CD4-positive, alpha-beta T cell treated with Interleukin-4 for 4 hours (primary cell): ENCODE results near the gene CKM.
"Not testable (repeated sequence)": the region's sequence is repeated elsewhere in the genome, so short reads cannot be mapped to it uniquely, and the experiment has no call there.

Experiments used
- DNase-seq: peaks from one replicate; pipeline ENCODE4 v3.0.0-alpha.2; 2020

The CKM gene

DNA sequence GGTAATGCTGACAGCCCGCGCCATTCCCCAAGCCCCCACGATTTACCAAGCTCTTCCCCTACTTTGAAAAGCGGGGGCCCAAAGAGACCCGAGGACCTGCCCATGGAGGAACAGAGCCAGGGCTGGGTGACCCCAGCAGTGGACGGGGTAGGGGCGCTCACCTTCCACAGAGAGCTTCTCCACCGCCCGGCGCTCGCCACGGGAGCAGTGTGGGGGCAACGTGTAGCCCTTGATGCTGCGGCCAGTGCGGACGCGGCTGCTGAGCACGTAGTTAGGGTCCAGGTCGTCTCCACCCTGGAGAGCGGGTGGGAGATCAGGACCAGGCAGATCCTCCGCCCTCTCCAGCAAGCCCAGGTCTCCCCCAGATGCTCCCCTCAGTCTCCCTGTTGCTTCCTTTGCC, 7.4 kb downstream of the CKM start:
- DNase-seq: no peak

DNA sequence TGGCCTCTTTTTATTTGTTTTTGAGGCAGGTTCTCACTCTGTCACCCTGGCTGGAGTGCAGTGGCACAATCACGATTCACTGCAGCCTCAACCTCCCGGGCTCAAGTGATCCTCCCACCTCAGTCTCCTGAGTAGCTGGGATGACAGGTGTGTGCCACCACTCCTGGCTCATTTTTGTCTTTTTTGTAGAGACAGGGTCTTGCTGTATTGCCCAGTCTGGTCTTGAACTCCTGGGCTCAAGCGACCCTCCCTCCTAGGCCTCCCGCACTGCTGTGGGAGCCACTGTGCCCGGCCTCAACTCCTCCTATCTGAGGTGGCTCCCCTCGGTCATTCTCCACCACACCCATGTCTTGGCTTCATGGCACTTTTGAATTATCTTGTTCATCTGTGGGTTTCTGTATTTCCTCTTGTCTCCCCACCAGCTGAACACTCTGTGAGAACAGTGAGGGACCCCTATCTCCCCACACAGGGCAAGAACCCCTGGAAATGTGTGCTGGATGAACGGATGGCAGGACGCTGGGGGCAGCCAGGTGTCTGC, 7.9 kb downstream of the CKM start:
- DNase-seq: no peak

DNA sequence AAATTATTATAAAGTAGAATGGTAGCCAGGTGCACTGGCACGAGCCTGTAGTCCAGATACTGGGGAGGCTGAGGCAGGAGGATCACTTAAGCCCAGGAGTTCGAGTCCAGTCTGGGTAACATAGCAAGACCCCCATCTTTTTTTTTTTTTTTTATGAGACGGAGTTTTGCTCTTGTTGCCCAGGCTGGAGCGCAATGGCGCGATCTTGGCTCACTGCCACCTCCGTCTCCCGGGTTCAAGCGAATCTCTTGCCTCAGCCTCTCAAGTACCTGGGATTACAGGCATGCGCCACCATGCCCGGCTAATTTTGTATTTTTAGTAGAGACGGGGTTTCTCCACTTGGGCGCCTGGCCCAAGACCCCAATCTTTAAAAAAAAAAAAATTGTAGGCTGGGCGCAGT, 10.4 kb downstream of the CKM start:
- not testable (repeated sequence) for DNase-seq

DNA sequence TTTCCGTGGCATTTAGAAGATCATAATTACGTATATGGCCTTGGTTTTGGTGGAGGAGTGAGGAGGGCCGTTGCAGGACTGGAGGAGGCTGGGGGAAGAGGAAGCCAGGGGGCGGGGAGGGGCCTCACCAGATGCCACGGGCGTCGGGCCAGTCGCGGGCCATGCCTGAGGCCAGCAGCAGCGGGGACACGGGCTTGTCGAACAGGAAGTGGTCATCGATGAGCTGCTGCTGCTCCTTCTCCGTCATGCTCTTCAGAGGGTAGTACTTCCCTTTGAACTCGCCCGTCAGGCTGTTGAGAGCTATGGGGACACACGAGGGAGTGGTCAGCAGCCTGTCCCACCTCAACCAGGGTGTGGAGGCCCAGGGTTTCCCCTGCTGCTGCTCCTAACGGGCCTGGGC, 11.1 kb downstream of the CKM start:
- no peak for DNase-seq

DNA sequence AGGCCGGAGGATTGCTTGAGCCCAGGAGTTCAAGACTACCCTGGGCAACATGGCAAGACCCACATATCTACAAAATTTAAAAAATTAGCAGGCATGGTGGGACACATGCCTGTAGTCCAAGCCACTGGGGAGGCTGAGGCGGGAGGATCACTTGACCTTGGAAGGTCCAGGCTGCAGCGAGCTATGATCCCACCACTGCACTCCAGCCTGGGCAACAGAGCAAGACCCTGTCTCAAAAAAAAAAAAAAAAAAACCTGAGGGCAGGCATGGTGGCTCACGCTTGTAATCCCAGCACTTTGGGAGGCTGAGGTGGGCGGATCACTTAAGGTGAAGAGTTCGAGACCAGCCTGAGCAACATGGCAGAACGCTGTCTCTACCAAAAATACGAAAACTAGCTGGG, 13.4 kb downstream of the CKM start:
- not testable (repeated sequence) for DNase-seq

DNA sequence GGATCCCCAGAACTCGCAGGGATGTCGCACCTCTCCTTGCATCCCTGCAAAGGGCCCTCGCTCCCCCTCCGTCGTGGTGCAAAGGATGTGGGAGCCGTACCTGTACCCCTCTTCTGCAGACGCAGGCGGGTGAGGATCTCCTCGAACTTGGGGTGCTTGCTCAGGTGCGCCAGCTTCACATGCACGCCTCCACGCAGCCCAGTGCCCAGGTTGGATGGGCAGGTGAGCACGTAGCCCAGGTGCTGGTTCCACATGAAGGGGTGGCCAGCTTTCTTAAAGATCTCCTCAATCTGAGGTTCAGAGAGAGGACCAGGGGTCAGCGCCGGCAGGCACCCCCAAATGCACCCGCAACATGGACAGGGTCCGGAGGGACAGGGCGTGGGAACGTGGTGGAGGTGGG, 15.3 kb downstream of the CKM start:
- no peak for DNase-seq

DNA sequence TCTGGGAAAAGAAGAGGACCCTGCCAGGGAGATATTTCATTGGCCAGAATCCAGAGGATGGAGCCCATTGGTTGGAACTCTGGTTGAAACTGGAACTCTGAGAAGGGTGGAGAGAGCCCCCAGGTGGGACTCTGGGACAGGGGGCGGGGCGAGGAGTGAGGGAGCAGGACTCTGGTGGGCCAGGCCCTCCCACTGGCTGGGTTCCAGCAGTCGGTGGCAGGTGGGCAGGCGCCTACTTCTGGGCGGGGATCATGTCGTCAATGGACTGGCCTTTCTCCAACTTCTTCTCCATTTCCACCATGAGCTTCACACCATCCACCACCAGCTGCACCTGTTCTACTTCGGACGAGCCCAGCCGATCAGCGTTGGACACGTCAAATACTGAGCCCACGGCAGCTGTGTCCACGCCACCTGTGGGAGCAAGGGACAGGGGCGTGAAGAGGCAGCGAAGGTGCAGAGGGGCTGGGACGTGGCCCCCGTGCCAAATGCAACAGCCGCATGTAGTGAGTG, 16.1 kb downstream of the CKM start:
- no peak for DNase-seq

DNA sequence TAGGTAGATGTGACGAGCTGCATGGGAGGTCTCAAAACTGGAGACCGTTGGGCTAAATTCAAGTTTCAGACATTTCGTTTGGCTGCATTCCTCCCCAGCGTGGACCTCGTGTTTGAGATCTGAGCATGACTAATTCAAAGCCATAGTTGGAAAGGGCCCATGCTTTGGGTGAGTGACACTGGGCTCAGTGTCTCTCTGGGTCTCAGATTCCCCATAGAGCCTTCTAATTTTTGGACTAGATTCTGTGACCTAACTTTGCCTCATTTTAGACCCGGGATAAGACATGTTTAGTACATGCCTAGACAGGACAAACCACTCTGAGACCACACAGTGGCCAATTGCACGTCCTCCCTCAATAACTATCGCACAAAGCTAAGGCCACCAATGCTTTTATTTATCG, 16.6 kb downstream of the CKM start:
- no peak for DNase-seq

DNA sequence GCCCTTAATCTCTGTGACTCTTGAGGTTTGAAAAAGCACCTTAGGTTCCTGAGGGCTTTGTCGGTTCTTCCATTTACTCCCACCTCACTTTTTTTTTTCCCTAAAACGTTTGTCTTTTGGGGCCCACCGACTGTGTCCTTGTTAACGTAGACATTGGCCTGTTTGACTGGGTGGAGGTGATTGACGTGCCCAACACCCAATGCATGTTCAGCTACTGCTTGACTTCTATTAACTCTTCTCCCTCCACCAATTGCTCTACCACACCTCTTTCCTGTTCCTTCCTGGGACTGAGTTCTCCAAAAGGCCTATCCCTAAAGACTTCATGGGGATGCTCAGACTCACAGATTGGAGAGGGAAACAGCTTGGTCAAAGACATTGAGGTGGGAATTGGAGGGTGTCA, 17.3 kb downstream of the CKM start:
- no peak for DNase-seq

DNA sequence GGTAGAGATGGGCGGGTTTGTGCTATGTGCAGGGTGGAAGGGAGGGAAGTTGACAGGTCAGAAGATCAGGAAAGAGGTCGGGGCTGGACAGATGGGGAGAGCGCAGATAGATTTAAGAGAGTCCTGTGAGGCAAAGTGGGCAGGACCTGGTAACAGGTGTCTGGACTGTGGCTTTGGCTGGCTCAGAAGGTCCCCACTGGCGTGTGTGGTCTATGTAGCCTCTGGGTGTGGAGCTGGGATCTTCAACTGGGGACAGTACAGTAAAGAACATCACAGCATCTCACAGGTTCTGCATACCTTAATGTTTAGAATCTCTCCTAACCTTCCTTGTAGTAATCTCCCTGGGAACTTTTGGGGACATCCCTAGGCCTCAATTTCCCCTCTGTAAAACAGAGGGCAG, 17.7 kb downstream of the CKM start:
- no peak for DNase-seq

DNA sequence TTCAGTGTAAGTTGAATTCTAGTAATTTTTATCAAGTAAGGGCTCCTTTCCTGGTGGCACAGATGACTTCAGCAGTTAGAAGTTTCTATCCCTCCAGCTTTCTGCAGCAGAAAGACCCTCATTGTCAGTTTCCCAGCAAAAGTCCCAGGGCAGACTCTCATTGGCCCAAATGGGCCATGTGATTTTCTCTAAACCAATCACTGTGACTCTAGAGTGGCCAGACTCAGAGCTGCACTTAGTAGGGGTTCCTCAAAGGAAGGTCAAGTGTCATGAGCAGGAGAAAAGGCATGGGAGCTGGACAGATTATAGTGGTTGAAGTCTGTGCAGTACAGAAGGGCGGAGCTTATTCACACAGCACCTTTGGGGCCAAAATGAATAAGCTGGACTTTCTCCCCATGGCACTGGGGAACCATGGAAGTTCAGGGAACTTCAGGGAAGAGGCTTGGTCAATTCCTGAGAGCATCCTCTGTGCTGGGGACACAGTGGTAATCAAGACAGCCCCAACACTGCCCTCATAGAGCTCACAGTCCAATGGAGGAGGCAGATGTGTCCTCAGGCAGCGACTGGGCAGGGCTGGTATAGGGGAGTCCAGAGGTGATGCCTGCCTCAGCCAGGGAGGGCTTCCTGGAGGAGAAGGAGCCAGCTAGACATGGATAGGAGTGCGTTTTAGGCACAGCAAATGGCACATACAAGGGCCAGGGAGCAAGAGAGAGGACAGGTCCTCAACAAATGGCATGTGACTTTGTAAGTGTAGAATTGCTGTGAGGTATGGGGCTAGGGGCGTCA, 18.3 kb downstream of the CKM start:
- DNase-seq: no peak

DNA sequence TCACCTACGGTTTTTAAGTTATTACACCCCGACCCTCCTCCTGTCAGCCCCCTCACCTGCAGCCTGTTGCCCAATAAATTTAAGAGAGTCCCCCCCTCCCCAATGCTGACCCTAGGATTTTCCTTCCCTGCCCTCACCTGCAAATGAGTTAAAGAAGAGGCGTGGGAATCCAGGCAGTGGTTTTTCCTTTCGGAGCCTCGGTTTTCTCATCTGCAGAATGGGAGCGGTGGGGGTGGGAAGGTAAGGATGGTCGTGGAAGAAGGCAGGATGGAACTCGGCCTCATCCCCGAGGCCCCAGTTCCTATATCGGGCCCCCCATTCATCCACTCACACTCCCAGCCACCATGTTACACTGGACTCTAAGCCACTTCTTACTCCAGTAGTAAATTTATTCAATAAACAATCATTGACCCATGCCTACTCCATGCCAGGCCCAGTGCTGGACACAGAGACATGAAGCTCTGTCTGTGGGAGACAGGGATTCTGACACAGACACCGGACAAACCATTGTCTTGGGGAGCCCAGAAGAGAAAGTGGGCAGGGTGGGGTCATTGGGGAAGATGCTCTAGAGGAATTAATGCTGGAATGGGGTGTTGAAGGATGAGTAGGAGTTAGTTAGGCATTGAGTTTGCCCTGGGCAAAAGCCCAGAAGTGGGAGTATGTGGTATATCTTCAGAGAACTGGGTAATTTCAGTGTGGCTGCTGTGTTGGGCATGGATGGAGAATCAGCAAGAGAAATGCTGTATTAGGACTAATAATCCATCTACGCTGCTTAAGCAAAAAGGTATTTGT, 19.2 kb downstream of the CKM start:
- DNase-seq: no peak

DNA sequence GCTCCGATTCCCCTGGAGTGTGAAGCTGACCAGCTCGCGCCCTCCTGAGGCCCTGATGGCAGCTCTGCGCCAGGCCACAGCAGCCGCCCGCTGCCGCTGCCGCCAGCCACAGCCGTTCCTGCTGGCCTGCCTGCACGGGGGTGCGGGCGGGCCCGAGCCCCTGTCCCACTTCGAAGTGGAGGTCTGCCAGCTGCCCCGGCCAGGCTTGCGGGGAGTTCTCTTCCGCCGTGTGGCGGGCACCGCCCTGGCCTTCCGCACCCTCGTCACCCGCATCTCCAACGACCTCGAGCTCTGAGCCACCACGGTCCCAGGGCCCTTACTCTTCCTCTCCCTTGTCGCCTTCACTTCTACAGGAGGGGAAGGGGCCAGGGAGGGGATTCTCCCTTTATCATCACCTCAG, 20.3 kb downstream of the CKM start:
- no peak for DNase-seq

DNA sequence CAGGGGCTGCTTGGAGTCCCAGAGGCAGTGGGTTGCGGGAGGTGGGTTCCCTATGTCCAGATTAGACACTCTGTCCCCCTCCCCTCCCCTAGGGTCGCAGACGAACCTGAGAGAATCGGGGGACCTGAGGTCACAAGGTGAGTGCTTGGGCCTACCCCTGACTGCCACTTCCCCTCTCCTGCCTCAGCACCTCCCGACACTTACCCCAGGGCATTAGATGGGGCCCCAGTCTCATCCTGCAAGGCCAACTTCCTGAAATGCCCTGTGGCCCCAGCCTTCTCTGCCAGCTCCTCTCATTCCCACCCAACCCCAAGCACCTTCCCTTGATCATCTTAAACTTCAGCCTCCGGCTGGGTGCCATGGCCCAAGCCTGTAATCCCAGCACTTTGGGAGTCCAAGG, 23.0 kb downstream of the CKM start:
- no peak for DNase-seq

DNA sequence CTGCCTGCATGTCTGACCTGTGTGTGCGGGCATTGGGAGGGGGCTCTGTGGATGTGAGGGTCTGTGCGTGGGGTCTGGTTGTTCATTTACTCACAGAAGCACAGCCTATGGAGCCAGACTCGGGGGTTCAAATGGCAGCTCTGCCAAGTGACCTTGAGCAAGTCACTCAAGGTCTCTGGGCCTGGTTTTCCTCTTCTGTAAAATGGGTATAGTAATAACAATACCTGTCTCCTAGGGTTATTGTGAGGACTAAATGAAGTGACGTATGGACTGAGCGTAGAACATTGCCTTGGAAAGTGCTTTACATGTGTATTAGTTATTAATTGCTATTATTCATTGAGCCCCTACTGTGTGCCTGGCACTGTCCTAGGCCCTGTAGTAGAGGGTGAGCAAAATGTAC, 24.4 kb downstream of the CKM start:
- no peak for DNase-seq

DNA sequence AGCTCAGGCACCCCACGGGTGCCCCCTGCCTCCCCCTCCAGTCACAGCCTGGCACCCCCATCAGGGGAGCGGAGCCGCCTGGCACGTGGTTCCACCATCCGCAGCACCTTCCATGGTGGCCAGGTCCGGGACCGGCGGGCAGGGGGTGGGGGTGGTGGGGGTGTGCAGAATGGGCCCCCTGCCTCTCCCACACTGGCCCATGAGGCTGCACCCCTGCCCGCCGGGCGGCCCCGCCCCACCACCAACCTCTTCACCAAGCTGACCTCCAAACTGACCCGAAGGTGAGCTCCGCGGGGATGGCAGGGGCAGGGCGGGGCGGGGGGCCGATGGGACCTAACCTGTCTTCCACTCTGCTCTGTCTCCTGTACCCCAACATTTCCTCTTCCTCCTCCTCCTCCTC, 25.0 kb downstream of the CKM start:
- no peak for DNase-seq

DNA sequence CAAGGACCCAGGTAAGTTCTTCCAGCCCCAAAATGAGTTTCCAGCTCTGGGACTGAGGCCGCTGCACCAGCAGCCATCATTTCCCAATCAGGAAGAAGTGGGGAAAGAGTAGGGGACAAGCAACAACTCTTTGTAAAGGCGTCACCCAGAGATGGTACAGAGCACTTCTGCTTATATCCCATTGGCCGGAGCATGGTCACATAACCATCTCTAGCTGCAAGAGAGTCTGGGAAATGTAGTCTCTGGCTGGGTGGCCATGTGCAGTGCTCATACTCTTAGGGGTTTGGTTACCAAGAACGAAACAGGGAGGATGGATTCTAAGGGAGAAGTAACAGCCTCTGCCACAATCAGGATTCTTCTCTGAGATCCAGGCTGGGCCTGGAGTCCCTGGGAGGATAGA, 26.3 kb downstream of the CKM start:
- no peak for DNase-seq

DNA sequence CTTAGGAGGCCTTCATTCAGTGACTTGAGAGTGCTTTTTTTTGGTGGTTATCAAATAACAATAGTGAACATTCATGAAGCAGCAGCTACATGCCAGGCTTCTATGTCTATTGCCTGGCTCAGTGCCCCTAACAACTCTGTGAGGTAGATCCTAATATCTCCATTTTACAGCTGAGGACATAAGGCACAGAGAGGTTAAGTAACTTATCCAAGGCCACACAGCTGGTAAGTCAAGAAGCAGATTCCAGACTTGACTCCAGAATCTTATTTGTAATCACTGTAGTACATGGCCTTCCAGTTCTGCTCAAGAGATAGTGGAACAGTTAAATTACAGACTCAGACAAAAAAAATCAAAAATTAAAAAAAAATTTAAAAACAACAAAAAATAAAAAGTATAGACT, 26.8 kb downstream of the CKM start:
- no peak for DNase-seq

DNA sequence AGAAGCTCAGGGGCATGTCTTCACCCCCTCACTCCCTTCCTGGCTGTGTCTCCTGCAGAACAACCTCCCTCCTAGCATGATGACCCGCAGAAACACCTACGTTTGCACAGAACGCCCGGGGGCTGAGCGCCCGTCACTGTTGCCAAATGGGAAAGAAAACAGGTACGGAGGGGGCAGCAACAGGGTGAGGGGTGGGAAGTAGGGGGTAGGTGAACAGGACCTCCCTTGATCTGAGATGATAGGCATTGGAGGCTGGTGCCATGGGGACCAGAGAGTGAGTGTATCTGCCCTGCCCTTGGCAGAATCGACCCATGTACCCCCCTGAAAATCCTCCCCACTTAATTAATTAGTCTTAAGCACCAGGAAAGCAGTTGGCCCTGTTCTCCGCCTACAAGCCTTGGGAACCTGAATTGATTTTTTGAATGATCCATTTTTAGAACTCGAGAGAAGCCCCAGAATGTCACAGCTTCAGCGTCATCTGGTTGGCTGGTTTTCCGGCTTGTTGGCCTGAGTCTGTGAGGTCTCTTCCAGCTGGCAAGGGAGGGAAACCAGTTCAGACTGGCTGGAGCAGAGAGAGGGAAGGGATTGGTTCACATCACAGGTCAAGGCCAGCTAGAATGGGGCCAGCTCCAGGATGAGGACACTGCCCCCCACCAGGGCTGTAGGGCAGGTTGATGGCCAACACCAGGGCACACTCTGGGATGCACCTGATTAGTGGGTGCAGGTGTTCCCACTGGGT, 28.2 kb downstream of the CKM start:
- no peak for DNase-seq

DNA sequence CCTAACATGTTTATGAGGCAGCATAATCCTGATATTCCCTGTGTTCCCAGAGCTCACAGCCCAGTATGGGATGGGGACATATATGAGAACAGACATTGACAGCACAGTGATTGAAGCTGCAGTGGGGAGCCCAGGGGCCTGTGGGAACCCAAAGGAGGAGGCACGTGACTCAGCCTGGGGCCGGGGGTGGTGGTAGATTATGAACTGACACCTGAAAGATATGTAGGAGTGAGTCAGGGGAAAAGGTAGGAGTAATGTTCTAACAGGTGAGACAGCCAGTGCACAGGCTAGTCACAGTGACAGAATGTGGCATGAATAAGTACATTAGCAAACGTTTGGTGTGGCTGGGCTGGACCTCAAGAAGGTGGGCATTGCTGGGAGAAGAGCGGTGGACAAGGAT, 29.0 kb downstream of the CKM start:
- DNase-seq: no peak

DNA sequence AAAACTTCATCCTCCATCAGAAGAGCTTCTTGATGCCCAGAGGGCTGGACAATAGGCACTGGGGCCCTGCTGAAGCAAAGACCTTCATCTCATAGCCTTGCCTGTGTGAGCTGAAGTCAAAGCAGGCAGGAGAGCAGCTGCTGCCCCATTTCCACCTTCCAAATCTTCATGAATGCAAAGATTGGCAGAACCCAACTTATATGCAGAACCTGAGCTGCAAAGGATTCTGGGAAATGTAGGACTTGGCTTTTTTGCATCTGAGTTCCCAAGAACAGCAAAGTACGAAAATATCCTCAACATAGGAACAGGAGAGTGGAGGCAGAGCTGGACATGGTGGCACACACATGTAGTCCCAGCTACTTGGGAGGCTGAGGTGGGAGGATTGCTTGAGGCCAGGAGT, 30.8 kb downstream of the CKM start:
- DNase-seq: no peak

DNA sequence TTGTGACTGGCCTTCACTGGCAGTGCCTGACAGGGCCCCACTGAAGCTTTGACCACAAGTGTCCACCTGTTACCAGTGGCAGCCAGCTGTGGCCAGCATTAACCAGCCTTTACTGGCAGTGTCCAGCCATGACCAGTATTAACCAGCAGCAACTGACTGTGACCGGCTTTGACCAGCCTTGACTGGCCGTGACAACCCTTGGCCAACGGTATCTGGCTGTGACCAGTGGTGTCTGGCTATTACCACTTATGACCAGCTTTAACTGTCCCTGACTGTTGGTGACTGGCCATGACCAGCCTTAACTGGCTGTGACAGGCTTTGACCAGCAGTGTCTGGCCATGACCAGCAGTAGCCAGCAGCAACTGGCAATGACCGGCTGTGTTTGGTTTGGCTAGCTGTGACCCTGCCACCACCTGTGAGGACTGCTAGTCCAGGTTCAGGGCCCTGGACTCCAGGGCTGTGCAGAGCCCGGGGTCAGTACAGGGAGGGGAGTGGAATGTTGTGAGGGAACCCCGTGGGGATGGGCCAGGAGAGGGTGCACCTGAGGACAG, 32.2 kb downstream of the CKM start:
- no peak for DNase-seq

DNA sequence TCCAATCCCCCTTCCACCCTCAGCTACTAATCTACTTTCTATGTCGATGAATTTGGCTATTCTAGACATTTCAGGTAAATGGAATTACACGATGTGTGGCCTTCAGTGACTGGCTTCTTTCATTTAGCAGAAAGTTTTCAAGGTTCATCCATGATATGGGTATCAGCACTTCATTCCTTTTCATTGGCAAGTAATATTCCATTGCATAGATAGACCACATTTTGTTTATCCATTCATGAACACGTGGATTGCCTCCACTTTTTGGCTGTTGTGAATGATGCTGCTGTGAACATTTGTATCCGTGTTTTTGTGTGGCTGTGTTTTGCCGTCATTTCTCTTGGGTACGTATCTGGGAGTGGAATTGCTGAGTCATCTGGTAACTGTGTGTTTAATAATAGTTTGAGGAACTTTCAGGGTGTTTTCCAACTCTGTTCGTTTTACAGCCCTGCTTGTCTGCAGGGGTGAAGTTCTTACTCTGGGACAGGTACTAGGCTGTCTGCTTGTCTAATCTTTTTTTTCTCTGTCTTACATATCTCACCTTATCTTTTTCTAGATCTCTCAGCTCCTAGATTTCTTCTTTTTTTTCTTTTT, 39.1 kb downstream of the CKM start:
- DNase-seq: no peak
